ENCODE data around the gene KMT2E. TPM values are rescaled to one million over a fixed set of nuclear protein-coding genes. Genes with fewer than 3 reads are reported as not detected.
"Not testable (repeated sequence)": the region's sequence is repeated elsewhere in the genome, so short reads cannot be mapped to it uniquely, and the experiment has no call there.

KMT2E gene
- polyA plus RNA-seq, 6 donors from 2014 or later: 165 to 343 (median 213) TPM

DNA sequence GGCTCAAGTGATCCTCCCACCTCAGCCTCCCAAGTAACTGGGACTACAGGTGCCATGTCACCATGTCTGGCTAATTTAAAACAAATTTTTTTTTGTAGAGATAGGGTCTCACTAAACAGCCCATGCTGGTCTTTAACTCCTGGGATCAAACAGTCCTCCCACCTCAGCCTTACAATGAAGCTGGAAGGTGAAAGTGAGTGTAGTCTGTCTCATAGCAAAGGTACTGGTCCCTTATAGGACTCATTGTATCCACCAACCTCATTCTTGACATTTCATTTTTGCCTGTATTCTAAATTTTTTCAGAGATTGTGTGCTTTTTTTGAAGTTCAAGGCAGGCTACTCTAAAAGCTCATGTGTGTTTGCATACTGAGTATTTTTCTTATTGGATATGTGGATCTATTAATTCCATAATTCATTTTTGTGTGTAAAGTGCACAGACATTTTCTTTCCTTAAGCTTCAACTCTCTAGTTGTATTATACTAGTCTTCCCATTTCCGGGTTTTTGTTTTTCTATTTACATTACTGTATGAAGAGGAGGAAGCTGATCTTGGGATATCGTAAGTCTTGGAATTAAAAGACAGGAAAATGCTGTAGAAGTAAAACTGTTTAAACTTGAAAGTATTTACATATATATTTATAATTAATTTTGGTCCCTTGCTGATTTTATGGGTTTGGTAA is 13.3 kb downstream of the KMT2E start:
- no peaks in the 10 kb centered on the region for H3K27me3 Mint-ChIP-seq
- H3K27ac Mint-ChIP-seq: peak overlapping the region in 4 of 6 donors; percentile 56 to 76 (median 67)
- DNase-seq (no peak), ATAC-seq (ENCODE audit: low read depth in 2 of 2) (no peak)
- peaks cover 52 to 91% (median 85%) of the 10 kb centered on the region in 3 donors for H3K4me1 Mint-ChIP-seq
- peak overlapping the region in 4 of 8 donors; percentile 6 to 49 (median 42) for H3K4me3 Mint-ChIP-seq
- no peaks in the 10 kb centered on the region for H3K36me3 Mint-ChIP-seq
- H3K9me3 Mint-ChIP-seq: no peaks in the 10 kb centered on the region

DNA sequence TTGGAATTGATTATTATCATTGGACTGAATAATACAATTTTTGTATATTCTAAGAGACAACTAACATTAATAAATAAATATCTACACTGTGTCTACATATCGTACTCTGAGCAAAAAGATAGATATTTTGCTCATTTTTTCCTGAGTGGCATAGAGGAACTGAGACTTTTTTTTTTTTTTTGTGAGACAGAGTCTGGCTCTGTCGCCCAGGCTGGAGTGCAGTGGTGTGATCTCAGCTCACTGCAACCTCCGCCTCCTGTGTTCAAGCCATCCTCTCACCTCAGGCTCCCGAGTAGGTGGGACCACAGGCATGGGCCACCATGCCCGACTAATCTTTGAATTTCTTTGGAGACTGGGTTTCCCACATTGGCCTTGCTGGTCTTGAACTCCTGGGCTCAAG is 14.0 kb downstream of the KMT2E start:
- ATAC-seq (ENCODE audit: low read depth in 2 of 2) (peak; percentile 85 to 88), DNase-seq (peak; percentile 36)
- H3K4me3 Mint-ChIP-seq: peak overlapping the region; percentile 32 to 78 (median 68)
- no peaks in the 10 kb centered on the region for H3K36me3 Mint-ChIP-seq
- H3K4me1 Mint-ChIP-seq: peaks cover 50 to 87% (median 78%) of the 10 kb centered on the region in 3 donors
- H3K27ac Mint-ChIP-seq: peak overlapping the region in 5 of 6 donors; percentile 17 to 92 (median 77)
- no peaks in the 10 kb centered on the region for H3K9me3 Mint-ChIP-seq
- no peaks in the 10 kb centered on the region for H3K27me3 Mint-ChIP-seq

DNA sequence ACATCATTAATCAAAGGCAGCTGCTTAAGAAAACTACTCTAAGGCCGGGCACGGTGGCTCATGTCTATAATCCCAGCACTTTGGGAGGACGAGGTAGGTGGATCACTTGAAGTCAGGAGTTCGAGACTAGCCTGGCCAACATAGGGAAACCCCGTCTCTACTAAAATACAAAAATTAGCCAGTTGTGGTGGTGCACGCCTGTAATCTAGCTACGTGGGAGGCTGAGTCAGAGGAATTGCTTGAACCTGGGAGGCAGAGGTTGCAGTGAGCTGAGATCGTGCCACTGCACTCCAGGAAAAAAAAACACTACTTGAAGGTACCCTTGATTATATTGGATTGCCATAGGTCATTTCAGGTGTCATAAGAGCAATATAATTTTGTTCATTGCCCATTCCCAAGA is 14.9 kb downstream of the KMT2E start:
- peak overlapping the region in 5 of 8 donors; percentile 60 to 72 (median 68) for H3K4me3 Mint-ChIP-seq
- H3K4me1 Mint-ChIP-seq: peaks cover 51 to 87% (median 76%) of the 10 kb centered on the region in 3 donors

DNA sequence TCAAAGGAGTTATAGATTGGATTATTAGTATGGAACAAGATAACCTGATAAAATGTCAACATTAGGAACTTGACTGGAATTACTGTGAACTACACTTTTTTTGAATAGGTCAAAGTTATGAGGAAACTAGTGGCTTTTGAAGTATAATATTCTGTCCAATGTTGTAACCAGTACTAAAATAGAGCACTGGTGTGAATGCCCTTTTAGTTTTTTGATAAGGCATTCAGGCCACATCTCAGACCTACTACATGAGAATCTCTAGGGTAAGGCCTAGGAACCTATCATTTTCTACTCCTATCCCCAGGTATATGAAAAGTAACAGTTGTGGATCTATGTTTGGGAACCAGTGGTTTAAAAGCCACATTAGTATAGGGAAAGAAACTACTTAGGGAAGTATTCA is 16.4 kb downstream of the KMT2E start:
- H3K36me3 Mint-ChIP-seq: peaks cover 0 to 8% of the 10 kb centered on the region in 2 donors
- DNase-seq (no peak), ATAC-seq (ENCODE audit: low read depth in 2 of 2) (no peak)
- H3K27ac Mint-ChIP-seq: peak overlapping the region in 5 of 6 donors; percentile 17 to 65 (median 54)
- no peaks in the 10 kb centered on the region for H3K27me3 Mint-ChIP-seq
- H3K9me3 Mint-ChIP-seq: no peaks in the 10 kb centered on the region
- peaks cover 48 to 83% (median 69%) of the 10 kb centered on the region in 3 donors for H3K4me1 Mint-ChIP-seq
- peak overlapping the region in 1 of 8 donors; percentile 31 for H3K4me3 Mint-ChIP-seq

More for the DNA sequence above, 14.9 kb downstream of the KMT2E start:
- not testable (repeated sequence) for H3K36me3 Mint-ChIP-seq; H3K9me3 Mint-ChIP-seq; H3K27me3 Mint-ChIP-seq; ATAC-seq (ENCODE audit: low read depth in 2 of 2); DNase-seq
- peak overlapping the region in 4 of 6 donors; percentile 17 to 92 (median 81) for H3K27ac Mint-ChIP-seq

DNA sequence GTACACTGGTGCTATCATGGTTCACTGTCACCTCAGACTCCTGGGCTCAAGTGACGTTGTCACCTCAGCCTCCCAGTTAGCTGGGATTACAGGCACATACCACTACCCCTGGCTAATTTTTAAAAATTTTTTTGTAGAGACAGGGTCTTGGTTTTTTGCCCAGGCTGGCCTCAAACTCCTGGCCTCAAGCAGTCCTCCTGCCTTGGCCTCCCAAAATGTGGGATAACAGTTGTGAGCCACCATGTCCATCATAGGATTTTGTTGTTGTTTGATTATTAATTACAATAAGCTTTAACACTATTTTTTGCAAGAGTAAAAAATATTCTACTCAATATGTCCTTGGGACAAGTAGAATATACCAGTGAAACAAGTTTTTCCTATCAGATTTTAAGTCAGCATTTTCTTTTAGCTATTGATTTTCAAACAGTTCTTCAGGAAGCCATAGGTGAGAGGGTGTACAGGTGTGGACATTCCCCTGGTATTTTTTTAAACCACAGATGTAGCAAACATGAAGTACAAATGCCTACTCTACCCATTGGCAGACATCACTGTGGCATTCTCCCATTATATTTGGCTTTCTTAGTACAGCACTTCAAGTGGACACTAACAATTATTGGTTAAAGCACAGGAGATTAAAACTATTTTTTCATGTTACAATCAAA is 18.7 kb downstream of the KMT2E start:
- Mint-ChIP-seq H3K27me3 (no peaks in the 10 kb centered on the region), H3K4me1 (peaks cover 46 to 77% (median 69%) of the 10 kb centered on the region in 3 donors), H3K36me3 (peaks cover 0 to 8% of the 10 kb centered on the region in 2 donors), H3K27ac (no peak overlapping the region), H3K4me3 (peak overlapping the region in 1 of 8 donors; percentile 22), H3K9me3 (no peaks in the 10 kb centered on the region)
- DNase-seq (no peak), ATAC-seq (ENCODE audit: low read depth in 2 of 2) (no peak)

DNA sequence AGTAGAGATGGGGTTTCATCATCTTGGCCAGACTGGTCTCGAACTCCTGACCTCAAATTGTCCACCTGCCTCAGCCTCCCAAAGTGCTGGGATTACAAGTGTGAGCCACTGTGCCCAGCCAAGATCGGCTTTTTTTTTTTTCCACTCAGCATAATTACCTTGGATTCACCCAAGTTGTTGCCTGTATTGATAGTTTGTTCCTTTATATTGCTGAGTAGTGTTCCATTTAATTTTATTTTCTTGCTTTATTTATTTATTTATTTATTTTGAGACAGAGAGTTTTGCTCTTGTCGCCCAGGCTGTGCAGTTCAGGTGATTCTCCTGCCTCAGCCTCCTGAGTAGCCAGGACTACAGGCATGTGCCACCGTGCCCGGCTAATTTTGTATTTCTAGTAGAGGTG is 21.3 kb downstream of the KMT2E start:
- H3K4me1 Mint-ChIP-seq: peaks cover 36 to 66% (median 57%) of the 10 kb centered on the region in 3 donors
- ATAC-seq (ENCODE audit: low read depth in 2 of 2) (no peak), DNase-seq (no peak)
- no peaks in the 10 kb centered on the region for H3K9me3 Mint-ChIP-seq
- H3K27me3 Mint-ChIP-seq: no peaks in the 10 kb centered on the region
- peak overlapping the region in 3 of 8 donors; percentile 35 to 57 (median 37) for H3K4me3 Mint-ChIP-seq
- H3K27ac Mint-ChIP-seq: peak overlapping the region in 5 of 6 donors; percentile 18 to 89 (median 66)
- H3K36me3 Mint-ChIP-seq: peaks cover 0 to 8% of the 10 kb centered on the region in 2 donors

DNA sequence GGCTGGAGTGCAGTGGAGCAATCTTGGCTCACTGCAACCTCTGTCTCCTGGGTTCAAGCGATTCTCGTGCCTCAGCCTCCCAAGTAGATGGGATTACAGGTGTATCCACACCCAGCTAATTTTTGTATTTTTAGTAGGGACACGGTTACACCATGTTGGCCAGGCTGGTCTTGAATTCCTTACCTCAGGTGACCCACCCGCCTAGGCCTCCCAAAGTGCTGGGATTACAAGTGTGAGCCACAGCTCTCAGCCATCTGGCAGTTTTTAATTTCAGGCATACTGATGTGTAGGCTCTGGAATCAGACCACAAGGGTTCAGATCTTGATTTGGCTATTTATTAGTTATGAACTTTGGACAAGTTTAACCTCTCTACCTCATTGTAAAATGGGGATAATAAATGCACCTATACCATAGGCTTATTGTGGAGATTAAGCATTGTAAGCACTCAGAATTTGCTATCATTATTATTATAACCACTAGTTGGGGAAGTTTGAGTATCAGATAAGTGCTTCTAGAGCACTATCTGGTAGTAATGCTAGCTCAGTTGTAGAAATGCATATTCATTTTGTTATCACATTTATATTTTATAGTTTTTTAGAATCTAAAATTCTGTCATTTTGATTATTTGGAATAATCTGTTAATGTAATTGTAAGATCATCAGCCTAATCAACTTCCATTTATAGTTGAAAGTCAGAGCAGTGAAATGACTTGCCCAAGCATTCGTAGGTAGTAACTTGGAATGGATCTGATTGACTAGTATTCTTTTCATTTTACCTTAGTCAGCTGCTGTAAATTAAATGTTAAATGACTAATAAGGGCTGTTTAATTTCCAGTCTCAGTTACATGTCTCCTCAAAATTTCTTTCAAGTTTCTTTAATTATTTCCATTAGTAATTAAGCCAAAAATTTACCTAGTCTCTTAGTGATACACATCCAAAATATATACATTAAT is 22.5 kb downstream of the KMT2E start:
- peak; percentile 42 to 46 for ATAC-seq (ENCODE audit: low read depth in 2 of 2)
- Mint-ChIP-seq H3K27ac (peak overlapping the region in 5 of 6 donors; percentile 24 to 78 (median 65)), H3K36me3 (peaks cover 0 to 8% of the 10 kb centered on the region in 2 donors), H3K4me1 (peaks cover 32 to 62% (median 49%) of the 10 kb centered on the region in 3 donors), H3K4me3 (peak overlapping the region in 3 of 8 donors; percentile 19 to 57 (median 45)), H3K27me3 (no peaks in the 10 kb centered on the region), H3K9me3 (no peaks in the 10 kb centered on the region)
- DNase-seq: no peak

DNA sequence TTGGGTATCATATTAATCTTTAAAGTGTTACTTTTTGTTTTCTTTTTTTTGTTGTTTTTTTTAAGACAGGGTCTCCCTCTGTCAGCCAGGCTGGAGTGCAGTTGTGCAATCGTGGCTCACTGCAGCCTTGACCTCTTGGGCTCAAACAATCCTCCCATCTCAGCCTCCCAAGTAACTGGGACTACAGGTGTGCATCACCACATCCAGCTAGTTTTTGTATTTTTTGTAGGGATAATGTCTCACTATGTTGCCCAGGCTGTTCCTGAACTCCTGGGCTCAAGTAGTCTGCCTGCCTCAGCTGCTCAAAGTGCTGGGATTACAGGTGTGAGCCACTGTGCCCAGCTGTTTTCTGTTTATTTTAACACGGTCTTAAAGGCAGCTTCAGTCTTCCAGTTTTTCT is 23.3 kb downstream of the KMT2E start:
- DNase-seq: no peak
- Mint-ChIP-seq H3K9me3 (no peaks in the 10 kb centered on the region), H3K27ac (peak overlapping the region in 5 of 6 donors; percentile 19 to 90 (median 63)), H3K4me3 (peak overlapping the region in 1 of 8 donors; percentile 4), H3K27me3 (no peaks in the 10 kb centered on the region), H3K4me1 (peaks cover 32 to 58% (median 42%) of the 10 kb centered on the region in 3 donors), H3K36me3 (peaks cover 0 to 8% of the 10 kb centered on the region in 2 donors)
- ATAC-seq (ENCODE audit: low read depth in 2 of 2): no peak

DNA sequence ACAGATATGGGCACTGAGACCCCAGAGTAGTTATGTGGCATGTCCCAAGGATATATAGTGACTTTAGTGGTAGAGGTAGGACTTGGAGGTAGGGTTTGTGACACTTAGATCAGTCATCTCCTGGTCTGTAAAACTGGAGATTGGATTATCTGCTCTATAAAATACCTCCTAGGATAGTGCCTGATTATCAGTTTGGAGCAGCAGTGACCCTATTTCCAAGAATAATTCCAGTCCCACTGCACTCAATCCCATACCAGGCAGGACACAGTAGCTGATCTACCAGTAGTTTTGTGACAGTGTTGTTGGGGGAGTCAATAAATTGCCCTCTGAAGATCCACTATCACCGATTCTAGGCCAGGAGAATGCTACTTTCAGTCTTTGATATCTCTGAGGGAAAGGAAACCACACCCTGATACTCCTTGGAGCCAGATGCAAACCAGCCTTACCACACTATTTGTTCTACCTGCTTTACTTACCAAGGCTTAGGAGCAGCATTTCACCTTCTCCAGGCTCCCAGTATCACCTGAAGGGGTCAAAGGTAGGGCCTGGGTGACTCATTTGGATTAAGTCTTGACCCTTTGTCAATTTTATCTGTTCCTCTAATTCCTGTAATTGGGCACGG is 30.6 kb downstream of the KMT2E start:
- H3K4me1 Mint-ChIP-seq: peaks cover 17 to 37% (median 25%) of the 10 kb centered on the region in 3 donors
- no peak for ATAC-seq (ENCODE audit: low read depth in 2 of 2)

DNA sequence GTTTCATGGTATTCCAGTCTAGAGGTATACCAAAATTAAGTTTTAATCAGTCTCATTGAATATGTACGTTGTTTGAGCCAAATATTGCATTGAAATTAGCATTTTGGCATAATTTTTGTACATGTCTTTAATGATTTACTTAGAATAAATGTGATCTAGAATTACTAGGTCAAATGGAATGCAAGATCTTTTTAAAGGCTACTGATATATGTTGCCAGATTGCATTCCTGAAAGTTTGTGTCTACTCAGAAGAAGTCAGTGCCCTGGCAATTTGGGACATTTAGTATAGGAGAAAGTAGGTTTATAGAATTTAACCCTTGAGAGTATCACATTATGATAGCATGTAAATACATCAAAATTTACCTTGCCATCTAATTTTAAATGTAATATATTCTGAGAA is 32.4 kb downstream of the KMT2E start:
- Mint-ChIP-seq H3K27me3 (no peaks in the 10 kb centered on the region), H3K4me1 (peaks cover 26 to 56% (median 37%) of the 10 kb centered on the region in 3 donors), H3K36me3 (peaks cover 13 to 27% of the 10 kb centered on the region in 2 donors), H3K27ac (peak overlapping the region in 1 of 6 donors; percentile 7), H3K9me3 (no peaks in the 10 kb centered on the region), H3K4me3 (no peak overlapping the region)
- DNase-seq (no peak), ATAC-seq (ENCODE audit: low read depth in 2 of 2) (no peak)

More for the DNA sequence above, 30.6 kb downstream of the KMT2E start:
- H3K27ac Mint-ChIP-seq: peak overlapping the region in 4 of 6 donors; percentile 16 to 69 (median 30)
- peaks cover 8 to 11% of the 10 kb centered on the region in 2 donors for H3K36me3 Mint-ChIP-seq
- no peak overlapping the region for H3K4me3 Mint-ChIP-seq
- no peak for DNase-seq
- no peaks in the 10 kb centered on the region for H3K27me3 Mint-ChIP-seq
- H3K9me3 Mint-ChIP-seq: no peaks in the 10 kb centered on the region

DNA sequence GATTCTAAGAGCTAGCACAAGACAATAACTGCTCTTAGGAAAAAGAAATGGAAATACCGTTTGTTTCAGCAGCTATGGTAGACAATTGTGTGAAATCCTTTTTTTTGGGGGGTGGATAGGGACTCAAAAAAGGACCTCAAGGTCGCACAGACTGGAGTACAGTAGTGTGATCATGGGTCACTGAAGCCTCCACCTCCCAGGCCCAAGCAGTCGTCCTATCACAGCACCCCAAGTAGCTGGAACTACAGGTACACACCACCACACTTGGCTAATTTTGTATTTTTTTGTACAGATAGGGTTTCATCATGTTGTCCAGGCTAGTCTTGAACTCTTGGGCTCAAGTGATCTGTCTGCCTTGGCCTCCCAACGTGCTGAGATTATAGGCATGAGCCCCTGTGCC is 33.9 kb downstream of the KMT2E start:
- ATAC-seq (ENCODE audit: low read depth in 2 of 2) (no peak), DNase-seq (no peak)
- Mint-ChIP-seq H3K36me3 (peaks cover 13 to 36% of the 10 kb centered on the region in 2 donors), H3K27ac (peak overlapping the region in 1 of 6 donors; percentile 52), H3K4me3 (no peak overlapping the region), H3K9me3 (no peaks in the 10 kb centered on the region), H3K27me3 (no peaks in the 10 kb centered on the region), H3K4me1 (peaks cover 27 to 65% (median 43%) of the 10 kb centered on the region in 3 donors)

DNA sequence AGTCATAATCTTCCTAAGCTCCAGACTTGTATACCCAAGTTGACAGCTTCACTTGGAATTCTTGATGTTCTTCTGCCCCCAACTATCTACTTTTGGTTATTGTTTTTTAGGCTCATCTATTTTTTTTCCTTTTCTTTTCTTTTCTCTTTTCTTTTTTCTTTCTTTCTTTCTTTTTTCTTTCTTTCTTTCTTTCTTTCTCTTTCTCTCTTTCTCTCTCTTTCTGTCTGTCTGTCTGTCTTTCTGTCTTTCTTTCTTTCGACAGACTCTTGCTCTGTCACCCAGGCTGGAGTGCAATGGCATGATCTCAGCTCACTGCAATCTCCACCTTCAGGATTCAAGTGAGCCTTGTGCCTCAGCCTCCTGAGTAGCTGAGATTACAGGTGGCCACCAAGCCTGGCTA is 36.5 kb downstream of the KMT2E start:
- no peaks in the 10 kb centered on the region for H3K9me3 Mint-ChIP-seq
- H3K4me3 Mint-ChIP-seq: peak overlapping the region in 1 of 8 donors; percentile 17
- H3K4me1 Mint-ChIP-seq: peaks cover 36 to 66% (median 43%) of the 10 kb centered on the region in 3 donors

More for the DNA sequence above, 36.5 kb downstream of the KMT2E start:
- Mint-ChIP-seq H3K27me3 (no peaks in the 10 kb centered on the region), H3K27ac (peak overlapping the region in 5 of 6 donors; percentile 55 to 92 (median 65)), H3K36me3 (peaks cover 10 to 43% of the 10 kb centered on the region in 2 donors)
- DNase-seq (no peak), ATAC-seq (ENCODE audit: low read depth in 2 of 2) (no peak)

Data from naive B cell (primary cell).